ENCODE data around the gene PRKAG2.

The PRKAG2 gene

GRCh38 chr7:151508991-151509390 lies 367.9 kb downstream of the PRKAG2 start:
- H3K4me3 ChIP-seq (replicated peaks in 1 of 2; ENCODE audit: low read depth in 2 of 2, low read length in 2 of 2): no peak overlapping the region
- TF ChIP-seq CTCF (IDR thresholded peaks at IDR 0.05; ENCODE audit: low read depth, low read length): no peak
- DNase-seq (ENCODE audit: low read depth in 2 of 2): no peak

- DNase-seq (ENCODE audit: low read depth in 2 of 2): no peak
- no peak for TF ChIP-seq CTCF (IDR thresholded peaks at IDR 0.05; ENCODE audit: low read depth, low read length)
- no peak overlapping the region for H3K4me3 ChIP-seq (replicated peaks in 1 of 2; ENCODE audit: low read depth in 2 of 2, low read length in 2 of 2)
Observed at GRCh38 chr7:151507806-151508205, 369.1 kb downstream of the PRKAG2 start.

- peak in 1 of 2 donors; percentile 24 for DNase-seq (ENCODE audit: low read depth in 2 of 2)
- H3K4me3 ChIP-seq (replicated peaks in 1 of 2; ENCODE audit: low read depth in 2 of 2, low read length in 2 of 2): no peak overlapping the region
- no peak for TF ChIP-seq CTCF (IDR thresholded peaks at IDR 0.05; ENCODE audit: low read depth, low read length)
Observed at GRCh38 chr7:151506901-151507382, 370.0 kb downstream of the PRKAG2 start.
